VCaP (cell line): ENCODE results near the gene ZBED2.

ENCODE experiments used
- H3K27ac ChIP-seq: fragments of 450-650 bp; 2 replicates; pipeline ENCODE4 v1.5.1; 2017
- TF ChIP-seq, protein P1 (sequence below): fragments of 450-650 bp; conservative IDR thresholded peaks from 2 replicates; pipeline ENCODE4 v1.5.1; 2017; ENCODE audit warnings: mild to moderate bottlenecking, moderate library complexity

ZBED2 gene

DNA sequence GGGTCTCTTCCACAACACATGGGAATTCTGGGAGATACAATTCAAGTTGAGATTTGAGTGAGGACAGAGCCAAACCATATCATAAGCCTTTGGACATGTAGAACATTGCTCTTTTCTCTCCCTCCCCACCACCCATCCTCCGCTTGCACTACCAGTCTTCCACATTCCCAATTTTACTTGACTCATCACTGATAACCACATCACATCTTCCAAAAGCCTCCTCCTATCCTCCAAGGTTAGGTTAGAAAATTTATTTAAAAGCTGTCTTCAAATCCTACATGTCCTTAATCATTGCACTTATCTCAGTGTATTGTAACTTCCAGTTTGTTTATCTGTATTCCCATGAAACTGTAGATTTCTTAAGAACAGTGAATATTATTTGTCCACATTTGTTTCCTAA lies 10.4 kb downstream of the ZBED2 start:
- no peak overlapping the region for H3K27ac ChIP-seq
- TF ChIP-seq, protein P1, sequence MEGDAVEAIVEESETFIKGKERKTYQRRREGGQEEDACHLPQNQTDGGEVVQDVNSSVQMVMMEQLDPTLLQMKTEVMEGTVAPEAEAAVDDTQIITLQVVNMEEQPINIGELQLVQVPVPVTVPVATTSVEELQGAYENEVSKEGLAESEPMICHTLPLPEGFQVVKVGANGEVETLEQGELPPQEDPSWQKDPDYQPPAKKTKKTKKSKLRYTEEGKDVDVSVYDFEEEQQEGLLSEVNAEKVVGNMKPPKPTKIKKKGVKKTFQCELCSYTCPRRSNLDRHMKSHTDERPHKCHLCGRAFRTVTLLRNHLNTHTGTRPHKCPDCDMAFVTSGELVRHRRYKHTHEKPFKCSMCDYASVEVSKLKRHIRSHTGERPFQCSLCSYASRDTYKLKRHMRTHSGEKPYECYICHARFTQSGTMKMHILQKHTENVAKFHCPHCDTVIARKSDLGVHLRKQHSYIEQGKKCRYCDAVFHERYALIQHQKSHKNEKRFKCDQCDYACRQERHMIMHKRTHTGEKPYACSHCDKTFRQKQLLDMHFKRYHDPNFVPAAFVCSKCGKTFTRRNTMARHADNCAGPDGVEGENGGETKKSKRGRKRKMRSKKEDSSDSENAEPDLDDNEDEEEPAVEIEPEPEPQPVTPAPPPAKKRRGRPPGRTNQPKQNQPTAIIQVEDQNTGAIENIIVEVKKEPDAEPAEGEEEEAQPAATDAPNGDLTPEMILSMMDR: no peak

DNA sequence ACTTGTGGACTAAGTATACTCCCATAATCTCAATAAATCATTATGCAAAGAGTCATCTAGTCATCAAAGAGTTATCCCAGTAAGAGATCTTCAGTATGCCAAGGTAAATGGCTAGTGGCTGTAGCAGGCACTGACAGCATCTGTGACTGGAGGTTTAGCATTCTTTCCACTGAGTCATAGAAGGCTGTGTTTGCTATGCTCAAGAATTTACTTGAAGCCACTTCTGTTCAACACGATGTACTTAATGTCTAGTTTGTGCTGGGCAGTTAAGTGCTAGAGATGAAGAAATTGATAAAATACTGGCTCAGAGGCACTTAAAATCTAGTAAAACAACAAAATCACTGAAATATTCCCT lies 13.0 kb downstream of the ZBED2 start:
- TF ChIP-seq, protein P1: no peak
- no peak overlapping the region for H3K27ac ChIP-seq

DNA sequence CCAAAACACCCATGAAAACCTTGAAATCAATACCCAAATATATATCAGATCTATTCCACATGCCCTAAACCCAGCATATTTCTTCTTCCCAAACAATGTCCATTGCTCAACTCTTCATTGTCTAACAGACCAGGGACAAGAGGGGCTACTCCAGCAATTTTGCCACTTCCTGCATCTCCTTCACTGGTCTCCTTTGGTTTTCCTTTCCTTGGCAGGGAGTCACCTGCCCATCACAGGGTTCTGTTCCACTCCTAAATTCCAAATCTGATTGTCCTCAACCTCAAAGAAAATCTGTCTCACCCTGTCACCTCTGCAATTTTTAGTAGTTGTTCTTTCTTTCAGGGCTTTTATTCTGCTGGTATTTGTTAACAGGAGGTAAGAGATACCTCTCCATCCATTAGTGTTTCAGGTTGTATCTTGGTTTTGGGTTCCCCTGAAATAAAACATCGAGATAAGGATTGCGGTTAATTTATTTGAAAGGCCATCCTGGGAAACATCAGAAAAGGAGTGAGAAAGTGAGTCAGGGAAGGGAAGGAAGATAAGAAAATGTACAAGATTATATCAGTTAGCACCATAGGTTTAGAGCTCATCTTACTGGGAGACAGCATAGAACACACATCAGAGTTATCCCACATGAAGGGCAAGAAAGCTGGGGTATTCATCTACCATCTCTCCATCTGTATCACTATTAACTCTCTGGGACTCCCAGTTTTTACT lies 13.6 kb downstream of the ZBED2 start:
- TF ChIP-seq, protein P1: no peak
- peak overlapping the region; percentile 48 for H3K27ac ChIP-seq

DNA sequence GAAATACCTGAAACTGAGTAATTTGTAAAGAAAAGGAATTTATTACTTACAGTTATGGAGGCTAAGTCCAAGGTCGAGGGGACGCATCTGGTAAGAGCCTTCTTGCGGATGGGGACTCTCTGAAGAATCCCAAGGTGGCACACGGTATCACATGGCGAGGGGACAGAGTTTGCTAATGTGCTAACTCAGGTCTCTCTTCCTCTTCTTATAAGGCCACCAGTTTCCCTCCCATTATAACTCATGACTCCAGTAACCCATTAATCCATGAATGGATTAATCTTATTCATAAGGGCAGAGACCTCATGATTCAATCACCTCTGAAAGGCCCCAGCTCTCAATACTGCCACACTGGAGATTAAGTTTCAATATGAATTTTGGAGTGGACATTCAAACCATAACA lies 15.7 kb downstream of the ZBED2 start:
- TF ChIP-seq, protein P1: no peak
- 0 out of 2 replicates have a peak overlapping the region, but pooled peaks have one; percentile 48 for H3K27ac ChIP-seq

DNA sequence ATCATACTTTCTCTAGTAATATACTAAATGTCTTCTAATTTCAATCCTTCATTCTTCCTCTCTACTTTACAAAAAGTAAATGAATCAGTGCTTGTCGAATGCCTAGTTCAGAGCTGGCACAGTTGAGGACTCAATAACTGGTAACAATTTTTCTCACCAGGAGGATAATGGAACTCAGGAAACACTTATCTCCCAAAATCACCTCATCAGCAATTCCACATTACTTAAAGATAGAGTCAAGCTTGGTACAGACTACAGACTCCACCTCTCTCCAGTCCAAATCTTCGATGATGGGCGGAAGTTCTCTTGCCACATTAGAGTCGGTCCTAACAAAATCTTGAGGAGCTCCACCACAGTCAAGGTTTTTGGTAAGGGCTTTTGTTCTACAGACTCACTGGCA lies 16.3 kb downstream of the ZBED2 start:
- TF ChIP-seq, protein P1: no peak
- H3K27ac ChIP-seq: no peak overlapping the region

DNA sequence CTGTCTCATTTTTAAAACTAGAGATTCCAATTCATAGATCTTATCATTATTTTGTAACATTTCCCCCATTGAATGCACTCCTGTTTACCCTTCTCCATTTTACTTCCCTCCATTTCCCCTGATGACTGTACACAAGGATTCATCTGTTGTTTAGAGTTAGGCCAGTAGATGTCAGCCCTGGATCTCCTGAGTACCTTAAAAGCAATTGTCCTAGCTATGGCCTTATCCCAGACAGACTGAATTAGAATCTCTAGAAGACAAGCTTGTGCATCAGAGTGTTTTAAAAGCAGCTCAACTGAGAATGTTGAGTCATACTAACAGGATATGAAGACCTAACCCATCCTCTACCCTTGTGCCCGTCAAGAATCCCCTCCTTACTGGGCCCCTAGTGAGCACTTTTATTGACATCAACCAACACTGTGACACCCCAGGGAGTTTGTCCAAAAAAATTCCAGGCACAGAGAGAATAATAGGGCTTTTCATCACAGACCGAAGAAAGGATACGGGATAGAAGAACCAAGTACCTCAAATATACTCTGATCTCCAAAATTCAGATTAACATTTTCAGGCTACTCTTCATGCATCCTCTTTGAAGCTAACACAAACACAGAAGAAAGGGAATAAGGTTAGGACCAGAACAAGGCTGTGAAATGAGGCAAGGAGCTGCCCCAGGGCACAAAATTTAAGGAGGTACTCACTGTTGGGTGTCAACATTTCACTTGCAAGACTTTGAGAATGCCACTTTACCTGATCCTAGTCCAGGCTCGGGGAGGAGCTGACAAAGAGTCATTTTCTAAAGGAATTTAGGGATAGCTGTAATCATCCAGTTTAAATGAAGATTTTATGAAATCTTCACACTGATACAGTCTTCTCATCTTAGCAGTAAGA lies 17.1 kb downstream of the ZBED2 start:
- TF ChIP-seq, protein P1: peak; percentile 85
- H3K27ac ChIP-seq: no peak overlapping the region

DNA sequence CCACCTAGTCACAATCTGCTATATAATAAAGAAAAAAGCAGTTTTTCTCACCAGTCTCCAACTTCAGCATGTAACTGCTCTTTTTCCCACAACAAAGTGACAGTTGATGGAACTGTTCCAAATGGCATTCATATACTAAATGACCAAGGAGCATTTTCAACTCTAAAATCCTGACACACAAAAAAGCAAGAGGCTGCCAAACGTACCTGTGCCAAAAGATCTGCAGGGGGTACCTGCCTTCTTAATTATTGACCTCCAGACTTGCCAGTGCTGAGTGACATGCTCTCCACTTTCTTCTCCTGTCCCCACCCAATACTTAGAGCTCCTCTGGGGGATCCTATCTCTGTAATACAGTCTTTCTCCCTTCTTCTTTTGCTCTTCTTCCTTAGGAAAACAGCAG lies 18.0 kb downstream of the ZBED2 start:
- TF ChIP-seq, protein P1: no peak
- H3K27ac ChIP-seq: no peak overlapping the region
